ENCODE results near the gene KLHL22.

The KLHL22 gene

GRCh38 chr22:20434773-20435172, 60.8 kb downstream of the KLHL22 start:
- Histone ChIP-seq H3K9ac (no peak overlapping the region), H4K20me1 (peaks cover 35 to 92% (median 66%) of the 10 kb centered on the region in 11 experiments; a peak in 19 of 22 replicates), H3K4me3 (no peak overlapping the region), H3K9me3 (replicated peaks in 1 of 11) (0 out of 22 replicates have a peak, but pooled peaks cover 0 to 6% (median 0%) of the 10 kb centered on the region in 11 experiments), H3K36me3 (no peaks in the 10 kb centered on the region; a peak in 1 of 22 replicates), H3K4me2 (no peak overlapping the region), H3K27me3 (peaks cover 99 to 100% (median 100%) of the 10 kb centered on the region in 11 experiments), H3K4me1 (peaks cover 40 to 59% (median 54%) of the 10 kb centered on the region in 10 experiments), H3K27ac (no peak overlapping the region)
- TF ChIP-seq Cebpa-rat (IDR thresholded peaks at IDR 0.05): no peak

DNA sequence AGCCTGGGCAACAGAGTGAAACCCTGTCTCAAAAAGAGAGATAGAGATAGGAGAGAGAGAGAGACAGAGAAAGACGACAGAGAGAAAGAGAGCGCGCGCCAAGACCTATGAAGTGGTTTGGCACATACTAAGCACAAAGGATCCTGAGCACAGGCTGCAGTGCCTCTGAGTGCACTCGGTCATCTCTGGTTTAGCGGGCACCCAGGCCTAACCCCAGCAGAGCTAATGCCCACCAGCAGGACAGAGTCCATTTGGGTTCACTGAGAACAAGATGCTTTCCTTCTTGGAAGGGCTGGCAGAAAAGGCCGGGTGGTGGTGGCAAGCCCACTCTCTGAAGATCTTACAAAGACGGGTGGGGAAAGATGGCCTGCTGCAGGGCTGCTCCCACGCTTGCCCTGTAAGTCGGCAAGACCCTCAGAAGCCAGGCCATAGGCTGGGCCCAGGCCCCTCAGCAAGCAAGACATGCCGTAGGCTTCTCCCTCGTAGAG, 61.3 kb downstream of the KLHL22 start:
- Histone ChIP-seq H3K27ac (no peak overlapping the region), H3K9me3 (replicated peaks in 1 of 11) (0 out of 22 replicates have a peak, but pooled peaks cover 0 to 6% (median 0%) of the 10 kb centered on the region in 11 experiments), H3K4me2 (no peak overlapping the region), H3K36me3 (no peaks in the 10 kb centered on the region), H3K9ac (no peak overlapping the region), H3K27me3 (peaks cover 100% of the 10 kb centered on the region in 11 experiments), H3K4me3 (no peak overlapping the region), H3K4me1 (peaks cover 43 to 63% (median 59%) of the 10 kb centered on the region in 10 experiments), H4K20me1 (peaks cover 35 to 90% (median 62%) of the 10 kb centered on the region in 11 experiments; a peak in 19 of 22 replicates)
- TF ChIP-seq Cebpa-rat (IDR thresholded peaks at IDR 0.05): no peak

DNA sequence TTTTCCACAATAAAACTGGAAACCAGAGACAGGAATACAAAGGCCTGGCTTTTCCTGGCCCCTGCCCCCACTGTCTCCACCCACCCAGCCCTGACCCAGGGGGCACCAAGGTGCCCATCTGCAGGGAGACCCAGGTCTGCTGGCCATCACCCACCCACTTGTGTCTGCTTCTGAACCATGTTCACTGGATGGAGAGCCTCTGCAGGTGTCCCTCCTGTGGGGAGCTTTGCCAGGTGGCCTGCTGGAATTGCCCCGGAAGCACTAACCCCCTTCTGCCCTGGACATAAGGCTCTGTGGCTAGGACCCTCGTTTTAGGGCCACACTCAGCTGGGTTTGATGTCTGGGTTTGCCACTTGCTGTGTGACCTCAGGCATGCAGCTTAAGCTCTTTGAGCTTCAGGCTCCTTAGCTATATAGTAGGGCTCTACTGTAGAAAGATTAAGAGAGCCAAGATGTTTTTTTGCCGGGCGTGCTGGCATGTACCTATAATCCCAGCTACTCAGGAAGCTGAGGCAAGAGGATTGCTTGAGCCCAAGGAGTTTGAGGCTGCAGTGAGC, 61.8 kb downstream of the KLHL22 start:
- H3K9me3 ChIP-seq (replicated peaks in 1 of 11): 0 out of 22 replicates have a peak, but pooled peaks cover 0 to 6% (median 0%) of the 10 kb centered on the region in 11 experiments
- no peak overlapping the region for H3K4me3 ChIP-seq
- H3K36me3 ChIP-seq: no peaks in the 10 kb centered on the region
- no peak overlapping the region for H3K27ac ChIP-seq
- no peak overlapping the region for H3K9ac ChIP-seq
- H3K4me1 ChIP-seq: peaks cover 46 to 66% (median 61%) of the 10 kb centered on the region in 10 experiments
- peaks cover 98 to 99% (median 99%) of the 10 kb centered on the region in 11 experiments for H3K27me3 ChIP-seq
- peaks cover 29 to 85% (median 56%) of the 10 kb centered on the region in 11 experiments; a peak in 19 of 22 replicates for H4K20me1 ChIP-seq
- H3K4me2 ChIP-seq: no peak overlapping the region
- no peak for TF ChIP-seq Cebpa-rat (IDR thresholded peaks at IDR 0.05)

GRCh38 chr22:20433191-20433590, 62.4 kb downstream of the KLHL22 start:
- Histone ChIP-seq H3K27me3 (peaks cover 97 to 99% (median 98%) of the 10 kb centered on the region in 11 experiments), H3K4me2 (peak overlapping the region in 4 of 11 experiments; percentile 46 to 69 (median 67); a peak in 5 of 22 replicates), H4K20me1 (peaks cover 24 to 79% (median 50%) of the 10 kb centered on the region in 11 experiments; a peak in 19 of 22 replicates), H3K9me3 (replicated peaks in 1 of 11) (0 out of 22 replicates have a peak, but pooled peaks cover 0 to 6% (median 0%) of the 10 kb centered on the region in 11 experiments), H3K27ac (no peak overlapping the region), H3K9ac (no peak overlapping the region), H3K36me3 (no peaks in the 10 kb centered on the region), H3K4me1 (peaks cover 48 to 67% (median 62%) of the 10 kb centered on the region in 10 experiments), H3K4me3 (no peak overlapping the region)
- no peak for TF ChIP-seq Cebpa-rat (IDR thresholded peaks at IDR 0.05)

- Histone ChIP-seq H3K9ac (no peak overlapping the region), H3K4me3 (no peak overlapping the region), H3K36me3 (no peaks in the 10 kb centered on the region), H4K20me1 (peaks cover 15 to 77% (median 42%) of the 10 kb centered on the region in 11 experiments; a peak in 19 of 22 replicates), H3K27ac (no peak overlapping the region), H3K4me2 (peak overlapping the region in 8 of 11 experiments; percentile 46 to 69 (median 61); a peak in 16 of 22 replicates), H3K9me3 (replicated peaks in 1 of 11) (0 out of 22 replicates have a peak, but pooled peaks cover 0 to 6% (median 0%) of the 10 kb centered on the region in 11 experiments), H3K4me1 (peaks cover 38 to 58% (median 53%) of the 10 kb centered on the region in 10 experiments), H3K27me3 (peaks cover 95 to 98% (median 96%) of the 10 kb centered on the region in 11 experiments)
- no peak for TF ChIP-seq Cebpa-rat (IDR thresholded peaks at IDR 0.05)
These were observed 63.3 kb downstream of the KLHL22 start for GRCh38 chr22:20432244-20432686.

DNA sequence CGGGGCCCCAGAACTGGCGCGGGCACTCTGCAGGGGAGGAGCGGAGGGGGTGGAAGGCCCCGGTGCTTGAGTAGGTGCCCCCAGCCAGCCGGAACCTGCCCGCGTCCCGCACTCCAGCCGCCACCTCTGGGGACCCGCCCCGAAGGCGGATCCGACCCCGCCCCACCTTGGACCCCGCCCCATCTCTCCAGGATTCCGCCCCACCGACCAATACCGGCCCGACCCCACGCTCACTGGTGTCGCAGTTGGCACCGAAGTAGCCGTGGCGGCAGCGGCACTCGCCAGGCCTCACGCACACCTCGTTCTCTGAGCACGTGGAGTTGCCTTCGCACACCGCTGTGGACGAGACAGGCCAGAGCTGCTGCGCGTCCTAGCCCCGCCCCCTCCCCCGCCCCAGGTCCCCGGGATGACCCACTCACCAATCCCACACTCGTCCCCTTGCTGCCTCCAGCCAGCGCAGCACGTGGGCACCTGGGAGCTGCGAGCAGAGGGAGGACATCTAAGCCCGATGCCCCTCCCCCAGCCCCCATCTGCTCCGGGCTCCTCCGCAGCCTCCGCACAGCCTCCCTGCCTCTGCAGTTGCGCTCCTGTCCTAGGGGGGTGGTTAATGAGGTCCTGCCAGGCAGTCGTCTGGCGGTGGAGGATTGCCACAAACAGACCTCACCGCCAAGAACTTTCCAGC, 63.9 kb downstream of the KLHL22 start:
- Histone ChIP-seq H3K4me1 (peaks cover 32 to 51% (median 46%) of the 10 kb centered on the region in 10 experiments), H3K4me2 (peak overlapping the region; percentile 58 to 98 (median 94)), H3K4me3 (peak overlapping the region in 6 of 10 experiments; percentile 9 to 74 (median 26); a peak in 6 of 20 replicates), H3K9ac (no peak overlapping the region), H3K9me3 (replicated peaks in 1 of 11) (0 out of 22 replicates have a peak, but pooled peaks cover 0 to 6% (median 0%) of the 10 kb centered on the region in 11 experiments), H3K27ac (no peak overlapping the region), H3K36me3 (no peaks in the 10 kb centered on the region), H4K20me1 (peaks cover 9 to 75% (median 35%) of the 10 kb centered on the region in 11 experiments; a peak in 19 of 22 replicates), H3K27me3 (peaks cover 95 to 98% (median 96%) of the 10 kb centered on the region in 11 experiments)
- TF ChIP-seq Cebpa-rat (IDR thresholded peaks at IDR 0.05): no peak

GRCh38 chr22:20430720-20431510, 64.7 kb downstream of the KLHL22 start:
- H3K4me1 ChIP-seq: peaks cover 25 to 44% (median 39%) of the 10 kb centered on the region in 10 experiments; a peak in 19 of 20 replicates
- H3K9me3 ChIP-seq (replicated peaks in 1 of 11): 0 out of 22 replicates have a peak, but pooled peaks cover 0 to 6% (median 0%) of the 10 kb centered on the region in 11 experiments
- peak overlapping the region; percentile 58 to 98 (median 94) for H3K4me2 ChIP-seq
- no peak overlapping the region for H3K27ac ChIP-seq
- H4K20me1 ChIP-seq: peaks cover 3 to 67% (median 28%) of the 10 kb centered on the region in 11 experiments; a peak in 19 of 22 replicates
- H3K4me3 ChIP-seq: peak overlapping the region in 8 of 10 experiments; percentile 9 to 74 (median 33); a peak in 9 of 20 replicates
- no peak for TF ChIP-seq Cebpa-rat (IDR thresholded peaks at IDR 0.05)
- no peak overlapping the region for H3K9ac ChIP-seq
- peaks cover 95 to 98% (median 96%) of the 10 kb centered on the region in 11 experiments for H3K27me3 ChIP-seq
- no peaks in the 10 kb centered on the region for H3K36me3 ChIP-seq

All from BLaER1 treated with 17β-estradiol and CSF1 and Interleukin-3, amounts not matched to agents 10 nM and 100 nM (cell line).